ENCODE measurements around the gene PTBP3. TPM values are rescaled to one million over a fixed set of nuclear protein-coding genes. Genes with fewer than 3 reads are reported as not detected.
A peak's percentile ranks its signal among the peaks of the same experiment; 100 is the strongest.
"Not testable (repeated sequence)": the region's sequence is repeated elsewhere in the genome, so short reads cannot be mapped to it uniquely, and the experiment has no call there.

The PTBP3 gene
- total RNA-seq, 2 experiments from 2014 or later = 147 to 231 TPM

GRCh38 chr9:112200711-112201110 is 132.7 kb downstream of the PTBP3 start:
- POLR2A ChIA-PET = no interaction called here
- CTCF ChIA-PET = interaction anchor here (2.1 kb wide), 1 partner anchor 18 kb away, joined by 4 read pairs; no protein-coding TSS in a partner anchor
- Mint-ChIP-seq H3K4me3 (no peak overlapping the region), H3K27ac (no peak overlapping the region), H3K36me3 (ENCODE audit: low read depth) (peaks cover 30% of the 10 kb centered on the region), H3K4me1 (peaks cover 13% of the 10 kb centered on the region), H3K27me3 (no peaks in the 10 kb centered on the region), H3K9me3 (peaks cover 14% of the 10 kb centered on the region)
- no peak for DNase-seq

DNA sequence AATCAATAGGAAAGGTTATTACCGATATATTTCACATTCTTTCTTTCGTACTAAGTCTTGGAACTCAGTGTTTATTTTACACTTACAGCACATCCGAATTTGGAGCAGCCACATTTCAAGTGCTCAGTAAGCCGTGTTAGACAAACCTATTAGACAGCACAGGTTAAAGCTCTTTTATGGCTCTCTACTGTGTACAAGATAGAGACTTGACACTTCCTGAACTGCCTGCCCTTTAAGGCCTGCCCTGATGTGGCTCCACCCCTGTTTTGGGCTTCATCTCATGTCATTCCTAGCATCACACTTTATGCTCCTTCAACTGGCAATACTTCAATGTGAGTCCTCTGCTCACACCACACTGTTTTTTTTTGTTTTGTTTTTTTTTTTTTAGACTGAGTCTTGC is 134.8 kb downstream of the PTBP3 start:
- CTCF ChIA-PET = interaction anchor here (1.7 kb wide), 1 partner anchor 10 kb away, joined by 5 read pairs; no protein-coding TSS in a partner anchor
- POLR2A ChIA-PET = no interaction called here
- Mint-ChIP-seq H3K4me3 (no peak overlapping the region), H3K4me1 (peaks cover 13% of the 10 kb centered on the region), H3K9me3 (peaks cover 9% of the 10 kb centered on the region), H3K27ac (no peak overlapping the region), H3K36me3 (ENCODE audit: low read depth) (peaks cover 12% of the 10 kb centered on the region), H3K27me3 (no peaks in the 10 kb centered on the region)
- DNase-seq = no peak

- H3K27me3 Mint-ChIP-seq = no peaks in the 10 kb centered on the region
These were observed 138.4 kb downstream of the PTBP3 start for GRCh38 chr9:112194969-112195431.

DNA sequence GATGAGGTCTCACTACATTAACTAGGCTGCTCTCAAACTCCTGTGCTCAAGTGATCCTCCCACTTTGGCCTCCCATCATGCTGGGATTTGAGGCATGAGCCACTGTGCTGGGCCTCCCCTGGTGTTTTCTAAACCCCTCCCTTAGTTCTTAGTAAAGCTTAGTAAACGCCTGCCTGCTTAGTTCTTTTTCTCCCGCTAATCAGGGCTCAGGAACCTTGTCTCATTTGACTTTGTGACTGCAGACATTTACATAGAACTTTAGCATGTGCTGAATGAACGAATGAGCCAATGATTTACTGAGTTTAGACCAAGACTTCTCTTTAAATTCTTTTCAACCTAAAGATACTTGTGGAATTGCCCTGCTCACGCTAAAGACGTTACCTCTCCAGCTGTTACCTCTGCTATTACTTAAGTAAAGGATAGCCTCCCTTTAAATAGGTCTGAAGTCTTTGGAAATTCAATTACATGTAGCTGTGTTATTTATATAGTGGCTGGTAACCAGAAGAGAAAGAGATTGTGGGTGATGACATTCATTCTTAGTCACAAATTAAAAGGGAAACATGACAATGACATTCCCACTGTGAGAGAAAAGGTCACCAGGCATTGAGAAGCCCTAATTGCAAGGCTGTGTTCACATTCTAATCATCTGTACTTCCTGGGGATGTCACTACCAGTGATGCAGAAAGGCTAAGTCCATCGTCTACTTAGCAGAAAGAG is 139.7 kb downstream of the PTBP3 start:
- ChIA-PET CTCF (interaction anchor here (0.6 to 1.8 kb wide), 5 partner anchors 9 to 315 kb away, joined by 3 to 6 read pairs (median 5); no protein-coding TSS in a partner anchor), POLR2A (no interaction called here)
- no peak for DNase-seq
- Mint-ChIP-seq H3K4me1 (peaks cover 9% of the 10 kb centered on the region), H3K9me3 (peaks cover 4% of the 10 kb centered on the region), H3K36me3 (ENCODE audit: low read depth) (peaks cover 5% of the 10 kb centered on the region), H3K4me3 (no peak overlapping the region), H3K27ac (no peak overlapping the region), H3K27me3 (no peaks in the 10 kb centered on the region)

More at GRCh38 chr9:112194969-112195431, 138.4 kb downstream of the PTBP3 start:
- ChIA-PET CTCF (interaction anchor here (0.6 to 1.8 kb wide), 3 partner anchors 14 to 1006 kb away, joined by 3 to 6 read pairs (median 5); no protein-coding TSS in a partner anchor), POLR2A (no interaction called here)
- Mint-ChIP-seq H3K27ac (no peak overlapping the region), H3K36me3 (ENCODE audit: low read depth) (peaks cover 11% of the 10 kb centered on the region), H3K4me1 (peaks cover 13% of the 10 kb centered on the region), H3K4me3 (no peak overlapping the region), H3K9me3 (peaks cover 4% of the 10 kb centered on the region)
- DNase-seq = no peak

DNA sequence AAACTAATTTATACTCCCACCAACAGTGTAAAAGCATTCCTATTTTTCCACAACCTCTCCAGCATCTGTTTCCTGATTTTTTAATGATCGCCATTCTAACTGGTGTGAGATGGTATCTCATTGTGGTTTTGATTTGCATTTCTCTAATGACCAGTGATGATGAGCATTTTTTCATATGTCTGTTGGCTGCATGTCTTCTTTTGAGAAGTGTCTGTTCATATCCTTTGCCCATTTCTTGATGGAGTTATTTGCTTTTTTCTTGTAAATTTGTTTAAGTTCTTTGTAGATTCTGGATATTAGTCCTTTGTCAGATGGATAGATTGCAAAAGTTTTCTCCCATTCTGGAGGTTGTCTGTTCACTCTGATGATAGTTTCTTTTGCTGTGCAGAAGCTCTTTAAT is 143.1 kb downstream of the PTBP3 start:
- H3K9me3 Mint-ChIP-seq; POLR2A ChIA-PET; H3K36me3 Mint-ChIP-seq (ENCODE audit: low read depth); H3K4me1 Mint-ChIP-seq; H3K4me3 Mint-ChIP-seq; DNase-seq; CTCF ChIA-PET; H3K27me3 Mint-ChIP-seq: not testable (repeated sequence)
- peak overlapping the region; percentile 43 for H3K27ac Mint-ChIP-seq

DNA sequence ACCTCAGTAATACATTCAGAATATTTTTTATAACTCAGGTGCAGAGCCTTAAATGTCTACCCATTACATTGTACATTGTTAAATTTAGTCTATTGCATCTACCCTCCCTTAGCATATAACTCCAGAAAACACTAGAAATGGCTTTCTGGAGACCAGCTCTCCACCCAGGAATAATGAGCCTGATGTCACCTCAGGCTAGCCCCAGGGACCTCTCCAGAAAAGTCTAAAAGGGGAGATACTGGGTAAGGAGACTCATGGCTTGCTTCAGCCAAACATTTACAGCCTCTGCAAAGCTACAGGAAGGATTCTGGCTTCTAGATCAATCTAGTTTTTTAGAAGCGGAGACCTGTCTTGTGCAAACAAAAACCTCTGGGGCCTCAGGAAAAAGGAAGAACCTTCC is 144.5 kb downstream of the PTBP3 start:
- ChIA-PET CTCF (interaction anchor here (1.9 kb wide), 1 partner anchor 13 kb away, joined by 6 read pairs; no protein-coding TSS in a partner anchor), POLR2A (no interaction called here)
- no peak for DNase-seq
- Mint-ChIP-seq H3K4me1 (peaks cover 2% of the 10 kb centered on the region), H3K27me3 (peaks cover 3% of the 10 kb centered on the region), H3K36me3 (ENCODE audit: low read depth) (peaks cover 8% of the 10 kb centered on the region), H3K4me3 (no peak overlapping the region), H3K9me3 (peaks cover 6% of the 10 kb centered on the region), H3K27ac (peak overlapping the region; percentile 54)

DNA sequence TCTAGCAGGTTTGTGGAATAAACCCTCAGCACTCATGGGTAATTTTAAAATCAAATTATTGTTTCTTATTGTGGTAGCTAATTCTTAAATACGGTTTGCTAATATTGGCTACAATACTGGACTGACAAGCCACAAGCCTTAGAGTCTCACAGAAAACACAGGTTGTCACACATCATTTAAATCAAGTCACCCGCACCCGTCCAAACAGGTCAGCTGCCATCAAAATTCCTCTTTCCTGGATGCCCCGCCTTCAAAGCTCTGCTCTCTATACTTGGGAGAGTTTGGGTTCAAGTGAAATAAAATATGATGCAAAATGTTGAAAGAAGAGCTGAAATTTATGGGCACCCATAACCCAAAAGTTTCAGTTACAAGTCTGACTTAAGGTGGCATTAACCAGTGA is 146.0 kb downstream of the PTBP3 start:
- ChIA-PET CTCF (interaction anchor here (0.6 to 1.9 kb wide), 4 partner anchors 10 to 26 kb away, joined by 3 to 6 read pairs (median 3); no protein-coding TSS in a partner anchor), POLR2A (no interaction called here)
- H3K9me3 Mint-ChIP-seq = peaks cover 12% of the 10 kb centered on the region
- peaks cover 6% of the 10 kb centered on the region for H3K4me1 Mint-ChIP-seq
- no peak overlapping the region for H3K4me3 Mint-ChIP-seq
- DNase-seq = no peak
- H3K27me3 Mint-ChIP-seq = peaks cover 12% of the 10 kb centered on the region
- H3K36me3 Mint-ChIP-seq (ENCODE audit: low read depth) = peaks cover 12% of the 10 kb centered on the region
- H3K27ac Mint-ChIP-seq = no peak overlapping the region

DNA sequence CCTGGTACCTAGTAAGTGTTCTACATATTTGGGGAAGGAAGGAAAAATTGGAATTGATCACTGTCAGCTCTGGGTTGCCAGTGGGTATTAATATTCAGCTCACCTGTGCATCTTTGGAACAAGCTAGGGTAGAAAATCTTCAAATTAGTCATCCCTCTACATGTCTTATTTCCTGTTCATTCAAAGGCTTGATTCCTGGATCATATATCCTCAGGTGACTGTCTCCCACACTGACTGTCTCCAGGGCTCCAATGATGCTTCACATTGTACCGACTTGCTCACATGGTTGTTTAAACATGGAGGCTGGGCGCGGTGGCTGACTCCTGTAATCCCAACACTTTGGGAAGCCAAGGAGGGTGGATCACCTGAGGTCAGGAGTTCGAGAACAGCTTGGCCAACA is 146.7 kb downstream of the PTBP3 start:
- DNase-seq = no peak
- Mint-ChIP-seq H3K4me3 (no peak overlapping the region), H3K9me3 (peaks cover 14% of the 10 kb centered on the region), H3K27me3 (peaks cover 14% of the 10 kb centered on the region), H3K36me3 (ENCODE audit: low read depth) (peaks cover 14% of the 10 kb centered on the region), H3K4me1 (peaks cover 7% of the 10 kb centered on the region), H3K27ac (no peak overlapping the region)
- CTCF ChIA-PET = interaction anchor here (0.9 kb wide), 1 partner anchor 10 kb away, joined by 3 read pairs; no protein-coding TSS in a partner anchor
- POLR2A ChIA-PET = no interaction called here

GRCh38 chr9:112184946-112185345 is 148.5 kb downstream of the PTBP3 start:
- peaks cover 10% of the 10 kb centered on the region for H3K9me3 Mint-ChIP-seq
- peaks cover 9% of the 10 kb centered on the region for H3K36me3 Mint-ChIP-seq (ENCODE audit: low read depth)
- DNase-seq = no peak
- peaks cover 16% of the 10 kb centered on the region for H3K27me3 Mint-ChIP-seq
- ChIA-PET CTCF (interaction anchor here (1.0 to 1.9 kb wide), 5 partner anchors 8 to 147 kb away, joined by 3 to 7 read pairs (median 3); no protein-coding TSS in a partner anchor), POLR2A (no interaction called here)
- H3K27ac Mint-ChIP-seq = no peak overlapping the region
- no peak overlapping the region for H3K4me3 Mint-ChIP-seq
- peaks cover 22% of the 10 kb centered on the region for H3K4me1 Mint-ChIP-seq

DNA sequence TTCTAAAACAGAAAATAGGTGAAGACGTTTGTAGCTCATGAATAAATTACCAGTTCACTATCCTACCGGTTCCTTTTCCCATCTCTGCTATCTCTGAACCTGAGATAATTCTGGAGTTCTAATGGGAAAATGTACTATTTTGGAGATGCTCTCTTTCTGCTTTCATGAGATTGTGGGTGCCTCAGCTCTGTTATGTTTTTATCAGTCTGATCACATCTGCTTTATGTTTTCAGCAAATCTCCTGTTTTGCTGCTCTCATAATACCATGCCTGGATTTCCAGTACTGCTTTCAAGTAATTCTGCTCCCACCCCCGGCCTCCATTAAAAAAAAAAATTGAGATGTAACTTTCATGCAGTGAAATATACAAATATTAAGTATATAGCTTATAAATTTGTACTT is 149.2 kb downstream of the PTBP3 start:
- Mint-ChIP-seq H3K36me3 (ENCODE audit: low read depth) (peaks cover 9% of the 10 kb centered on the region), H3K4me1 (peaks cover 26% of the 10 kb centered on the region), H3K4me3 (no peak overlapping the region), H3K9me3 (peaks cover 10% of the 10 kb centered on the region), H3K27me3 (peaks cover 16% of the 10 kb centered on the region), H3K27ac (no peak overlapping the region)
- ChIA-PET CTCF (interaction anchor here (1.0 to 1.6 kb wide), 5 partner anchors 9 to 148 kb away, joined by 3 to 5 read pairs (median 3); no protein-coding TSS in a partner anchor), POLR2A (interaction anchor here (1.0 kb wide), 1 partner anchor 98 kb away, joined by 3 read pairs; no protein-coding TSS in a partner anchor)
- DNase-seq = no peak

DNA sequence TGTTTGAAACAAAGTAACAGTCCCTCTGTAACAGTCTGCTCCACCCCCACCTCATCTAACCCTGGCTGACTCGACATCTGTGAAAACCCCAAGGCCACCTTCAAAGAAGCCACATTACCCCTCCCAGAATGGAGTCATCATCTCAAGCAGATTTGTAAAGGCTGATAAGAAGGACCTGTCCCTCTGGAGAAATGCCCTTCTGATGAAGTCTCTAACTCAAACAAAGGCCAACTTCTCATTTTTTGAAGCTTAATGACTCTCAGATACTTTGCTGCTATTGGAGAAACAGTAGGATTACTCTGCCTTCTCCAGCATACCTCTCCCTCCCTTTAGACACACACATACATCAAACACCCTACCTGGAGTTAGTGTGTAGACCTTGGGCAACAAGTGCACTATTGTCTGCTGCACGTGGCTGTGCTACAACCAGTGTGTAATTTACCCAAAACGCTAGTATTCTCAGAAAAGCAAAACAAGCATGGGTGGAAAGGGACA is 153.0 kb downstream of the PTBP3 start:
- ChIA-PET CTCF (interaction anchor here (0.9 kb wide), 1 partner anchor 12 kb away, joined by 3 read pairs; no protein-coding TSS in a partner anchor), POLR2A (no interaction called here)
- DNase-seq = peak; percentile 67
- Mint-ChIP-seq H3K4me3 (peak overlapping the region; percentile 37), H3K4me1 (peaks cover 61% of the 10 kb centered on the region), H3K27ac (peak overlapping the region; percentile 81), H3K36me3 (ENCODE audit: low read depth) (peaks cover 12% of the 10 kb centered on the region), H3K27me3 (peaks cover 30% of the 10 kb centered on the region), H3K9me3 (peaks cover 8% of the 10 kb centered on the region)

GRCh38 chr9:112179816-112180215 is 153.6 kb downstream of the PTBP3 start:
- CTCF ChIA-PET = no interaction called here
- Mint-ChIP-seq H3K4me1 (peaks cover 63% of the 10 kb centered on the region), H3K27ac (peak overlapping the region; percentile 81), H3K36me3 (ENCODE audit: low read depth) (peaks cover 12% of the 10 kb centered on the region), H3K4me3 (no peak overlapping the region), H3K9me3 (peaks cover 8% of the 10 kb centered on the region), H3K27me3 (peaks cover 30% of the 10 kb centered on the region)
- DNase-seq = no peak
- POLR2A ChIA-PET = interaction anchor here (0.6 kb wide), 1 partner anchor 1424 kb away, joined by 12 read pairs; no protein-coding TSS in a partner anchor

- ChIA-PET CTCF (interaction anchor here (0.6 to 2.0 kb wide), 8 partner anchors 9 to 1277 kb away, joined by 3 to 7 read pairs (median 4); no protein-coding TSS in a partner anchor), POLR2A (interaction anchor here (0.8 kb wide), 1 partner anchor 310 kb away, joined by 3 read pairs; the partner anchor contains the start of gene KIAA1958)
- peak; percentile 55 for DNase-seq
- Mint-ChIP-seq H3K27me3 (peaks cover 16% of the 10 kb centered on the region), H3K27ac (peak overlapping the region; percentile 84), H3K36me3 (ENCODE audit: low read depth) (peaks cover 27% of the 10 kb centered on the region), H3K4me1 (peaks cover 81% of the 10 kb centered on the region), H3K9me3 (peaks cover 8% of the 10 kb centered on the region), H3K4me3 (peak overlapping the region; percentile 63)
These were observed 156.9 kb downstream of the PTBP3 start for GRCh38 chr9:112176524-112176923.
